Measurements from ENCODE around the gene DNAJC10.
"Not testable (repeated sequence)": the region's sequence is repeated elsewhere in the genome, so short reads cannot be mapped to it uniquely, and the experiment has no call there.

DNAJC10 gene

GRCh38 chr2:182728014-182728413, 12.0 kb downstream of the DNAJC10 start:
- no peak for DNase-seq (ENCODE audit: low read depth)

GRCh38 chr2:182729710-182730339, 13.8 kb downstream of the DNAJC10 start:
- DNase-seq (ENCODE audit: low read depth), result no peak

GRCh38 chr2:182730486-182730885, 14.4 kb downstream of the DNAJC10 start:
- DNase-seq (ENCODE audit: low read depth), result no peak

- no peak for DNase-seq (ENCODE audit: low read depth)
These were observed 16.7 kb downstream of the DNAJC10 start for GRCh38 chr2:182732736-182733135.

GRCh38 chr2:182733572-182733971, 17.5 kb downstream of the DNAJC10 start:
- no peak for DNase-seq (ENCODE audit: low read depth)

- DNase-seq (ENCODE audit: low read depth), result not testable (repeated sequence)
These were observed 20.8 kb downstream of the DNAJC10 start for GRCh38 chr2:182736856-182737255.

- DNase-seq (ENCODE audit: low read depth), result no peak
These were observed 24.6 kb downstream of the DNAJC10 start for GRCh38 chr2:182740701-182741100.

GRCh38 chr2:182741620-182742019, 25.6 kb downstream of the DNAJC10 start:
- DNase-seq (ENCODE audit: low read depth), result no peak

GRCh38 chr2:182744490-182744889, 28.4 kb downstream of the DNAJC10 start:
- no peak for DNase-seq (ENCODE audit: low read depth)

GRCh38 chr2:182745061-182745460, 29.0 kb downstream of the DNAJC10 start:
- no peak for DNase-seq (ENCODE audit: low read depth)

GRCh38 chr2:182745894-182746293, 29.8 kb downstream of the DNAJC10 start:
- not testable (repeated sequence) for DNase-seq (ENCODE audit: low read depth)

GRCh38 chr2:182754231-182754630, 38.2 kb downstream of the DNAJC10 start:
- DNase-seq (ENCODE audit: low read depth), result no peak

GRCh38 chr2:182758379-182758778, 42.3 kb downstream of the DNAJC10 start:
- no peak for DNase-seq (ENCODE audit: low read depth)

- DNase-seq (ENCODE audit: low read depth), result no peak
These were observed 45.8 kb downstream of the DNAJC10 start for GRCh38 chr2:182761903-182762302.

GRCh38 chr2:182763311-182763912, 47.4 kb downstream of the DNAJC10 start:
- DNase-seq (ENCODE audit: low read depth), result no peak

GRCh38 chr2:182766626-182767025, 50.6 kb downstream of the DNAJC10 start:
- no peak for DNase-seq (ENCODE audit: low read depth)

- DNase-seq (ENCODE audit: low read depth), result no peak
These were observed 51.5 kb downstream of the DNAJC10 start for GRCh38 chr2:182767578-182767977.

GRCh38 chr2:182768950-182769349, 52.9 kb downstream of the DNAJC10 start:
- DNase-seq (ENCODE audit: low read depth), result not testable (repeated sequence)

- no peak for DNase-seq (ENCODE audit: low read depth)
These were observed 63.3 kb downstream of the DNAJC10 start for GRCh38 chr2:182779323-182779722.

- DNase-seq (ENCODE audit: low read depth), result not testable (repeated sequence)
These were observed 65.0 kb downstream of the DNAJC10 start for GRCh38 chr2:182781099-182781498.

GRCh38 chr2:182782686-182783085, 66.6 kb downstream of the DNAJC10 start:
- not testable (repeated sequence) for DNase-seq (ENCODE audit: low read depth)

- DNase-seq (ENCODE audit: low read depth), result no peak
These were observed 68.1 kb downstream of the DNAJC10 start for GRCh38 chr2:182784058-182784706.

- DNase-seq (ENCODE audit: low read depth), result no peak
These were observed 68.7 kb downstream of the DNAJC10 start for GRCh38 chr2:182784777-182785176.

Measured in stimulated activated CD8-positive, alpha-beta memory T cell treated with anti-CD3 and anti-CD28 coated beads, Interleukin-12 subunit alpha, Interleukin-12 subunit beta, amount 100 ng/mL, for 1 hour (primary cell).